ENCODE measurements around the gene WDR86.

WDR86 gene

DNA sequence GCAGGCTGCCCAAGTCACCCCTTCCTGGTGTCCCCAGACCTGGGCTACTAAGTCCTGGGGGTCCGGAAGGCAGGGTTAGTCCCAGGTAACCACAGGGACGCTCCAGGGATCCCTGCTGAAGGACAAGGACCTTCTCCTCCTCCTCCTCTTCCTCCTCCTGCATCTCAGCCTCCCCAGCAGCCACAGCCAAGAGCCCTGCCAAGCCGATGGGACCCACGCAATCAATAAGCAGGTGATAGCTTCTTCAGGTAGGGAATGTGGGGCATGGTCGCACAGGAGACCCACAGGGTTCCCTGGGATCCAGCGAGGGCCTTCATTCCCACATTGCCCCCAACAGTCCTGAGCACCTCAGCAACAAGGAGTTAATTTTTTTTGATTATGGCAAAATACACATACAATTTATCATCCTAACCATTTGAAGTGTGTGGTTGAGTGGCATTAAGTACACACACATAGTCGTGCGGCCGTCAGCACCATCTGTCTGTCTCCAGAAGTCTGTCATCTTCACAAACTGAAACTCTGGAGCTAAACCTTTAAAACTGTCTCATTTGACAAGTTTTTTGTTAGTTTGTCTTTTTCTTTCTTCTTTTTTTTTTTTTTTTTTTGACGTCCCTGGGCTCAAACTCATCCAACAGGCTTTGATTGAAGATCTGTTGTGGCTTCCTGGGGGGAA is 18.0 kb upstream of the WDR86 start:
- DNase-seq (ENCODE audit: low read depth) = no peak

DNA sequence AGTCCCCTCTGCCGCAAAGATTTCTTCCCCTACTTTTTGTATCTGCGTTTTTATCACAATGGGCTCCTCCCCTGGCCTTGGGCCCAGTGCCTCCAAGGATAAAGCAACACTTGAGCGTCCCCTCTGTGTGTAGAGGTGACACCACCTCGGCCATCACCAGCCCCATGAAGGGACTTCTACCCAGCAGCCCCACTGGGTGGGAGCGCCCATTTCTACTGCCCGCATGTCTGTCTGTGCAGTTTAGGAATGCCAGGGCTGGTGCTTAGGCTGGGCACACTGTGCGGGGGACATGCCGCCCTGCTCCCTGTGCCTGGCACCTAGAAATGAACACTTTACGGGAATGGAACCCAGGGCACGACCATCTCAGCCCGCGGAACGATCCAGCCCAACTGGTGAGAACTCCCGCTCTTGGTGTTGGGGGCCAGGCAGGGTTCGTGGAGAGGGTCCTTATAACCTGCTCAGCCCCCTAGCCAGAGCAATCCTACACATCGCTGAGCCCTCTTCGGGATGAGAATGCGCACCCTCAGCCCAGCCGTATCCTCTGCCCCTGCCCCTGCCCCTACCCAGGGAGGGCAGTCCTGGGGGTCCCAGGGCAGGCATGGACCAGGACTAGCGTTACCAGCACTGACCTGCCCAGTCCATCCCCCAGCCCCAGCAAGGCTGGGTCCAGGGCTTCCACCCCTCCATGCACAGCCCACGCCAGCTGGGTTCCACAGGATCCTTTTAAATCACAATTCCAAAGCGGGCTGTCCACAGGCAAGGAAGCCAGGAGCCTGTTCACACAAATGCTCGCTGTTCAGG is 17.3 kb upstream of the WDR86 start:
- no peak for DNase-seq (ENCODE audit: low read depth)

GRCh38 chr7:151426441-151426903 is 16.6 kb upstream of the WDR86 start:
- DNase-seq (ENCODE audit: low read depth) = no peak

DNA sequence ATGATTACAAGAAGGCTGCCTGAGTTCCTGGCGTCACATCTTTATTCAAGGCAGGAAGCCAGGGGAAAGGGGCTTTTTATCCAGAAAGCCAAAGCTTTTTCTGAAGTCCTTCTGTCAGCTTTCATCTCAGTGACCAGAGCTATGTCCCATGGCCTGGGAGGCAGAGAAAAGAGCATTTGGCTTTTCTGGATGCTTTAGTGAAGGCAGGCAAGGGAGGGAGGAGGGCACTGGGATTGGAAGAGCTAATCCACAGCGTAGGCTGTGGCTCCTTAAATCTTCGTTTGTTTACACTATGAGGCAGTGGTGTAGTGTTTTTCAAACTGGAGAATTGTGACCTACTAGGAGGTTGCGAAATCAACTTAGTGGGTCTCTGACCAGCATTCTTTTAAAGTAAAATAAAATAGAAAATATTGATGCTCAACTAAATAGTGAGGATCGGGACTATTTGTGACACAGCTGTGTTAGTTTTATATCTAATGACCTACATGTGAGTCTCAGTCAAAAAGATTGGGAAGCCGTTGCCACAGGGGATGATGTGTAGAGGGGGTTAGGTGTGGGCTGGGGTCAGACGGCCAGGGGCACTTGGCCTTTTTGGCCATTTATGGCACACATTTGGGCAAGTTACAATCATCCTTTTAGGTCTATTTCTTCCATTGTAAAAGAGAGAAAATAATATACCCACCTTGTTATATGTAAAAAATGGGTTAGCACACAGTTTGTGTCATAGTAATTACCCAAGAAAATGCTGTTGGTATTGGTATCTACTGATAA is 16.0 kb upstream of the WDR86 start:
- DNase-seq (ENCODE audit: low read depth) = no peak

DNA sequence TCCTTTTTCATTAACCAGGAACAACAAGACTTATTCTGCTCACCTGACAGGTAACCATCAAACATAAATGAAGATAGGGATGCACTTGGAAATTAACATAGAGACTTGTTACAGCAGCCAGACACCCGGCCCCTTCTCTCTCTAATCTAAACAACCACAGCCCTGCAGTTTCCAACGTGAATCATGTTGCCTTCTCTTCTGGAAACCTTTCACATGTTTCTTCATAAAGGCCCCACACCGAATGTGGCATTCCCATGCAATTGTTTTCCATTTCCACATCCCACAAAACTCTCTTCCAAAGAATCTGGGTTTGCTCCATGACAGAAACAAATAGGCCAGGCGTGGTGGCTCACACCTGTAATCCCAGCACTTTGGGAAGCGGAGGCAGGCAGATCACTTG is 15.0 kb upstream of the WDR86 start:
- DNase-seq (ENCODE audit: low read depth) = no peak

GRCh38 chr7:151423936-151424335 is 14.1 kb upstream of the WDR86 start:
- DNase-seq (ENCODE audit: low read depth) = no peak

- DNase-seq (ENCODE audit: low read depth) = no peak
Measured at GRCh38 chr7:151423226-151423625, 13.4 kb upstream of the WDR86 start.

DNA sequence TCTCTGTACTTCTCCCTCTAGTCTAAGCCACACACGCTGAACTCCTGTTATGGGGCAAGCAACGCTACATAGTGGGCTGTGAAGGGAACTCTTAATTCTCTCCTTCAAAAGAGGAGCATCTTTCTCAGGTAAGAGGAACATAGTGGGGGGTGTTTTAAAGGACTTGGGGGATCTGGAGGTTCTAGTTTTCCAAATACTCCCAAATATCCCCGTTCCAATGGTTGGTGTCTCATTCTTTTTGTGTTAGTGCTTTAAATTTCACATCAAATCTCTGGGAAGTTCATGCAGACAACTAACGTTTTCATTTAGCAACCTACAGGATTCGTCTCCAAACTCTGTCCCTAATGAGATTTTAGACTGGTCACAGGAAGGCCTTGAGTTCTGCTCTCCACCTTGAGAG is 12.4 kb upstream of the WDR86 start:
- no peak for DNase-seq (ENCODE audit: low read depth)

DNA sequence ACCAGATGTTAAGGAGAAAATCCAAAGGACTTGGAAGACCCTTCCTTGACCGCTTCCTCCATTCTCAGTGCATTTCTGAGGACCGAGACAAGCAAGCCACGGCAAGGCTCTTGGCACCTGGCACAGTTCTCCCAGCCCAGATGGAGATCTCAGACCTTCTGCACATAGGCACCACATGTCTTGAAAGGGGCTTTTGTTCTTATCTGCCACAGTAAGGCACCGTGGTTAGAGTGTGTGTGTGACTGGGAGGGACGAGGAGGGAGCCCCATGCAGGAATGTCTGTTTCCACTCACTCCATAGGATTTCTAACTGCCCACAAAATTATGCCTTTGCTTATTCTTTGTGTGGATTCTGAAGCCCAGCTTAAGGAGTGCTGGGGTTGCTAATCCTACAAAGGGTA is 10.3 kb upstream of the WDR86 start:
- DNase-seq (ENCODE audit: low read depth) = no peak

GRCh38 chr7:151416941-151417315 is 7.1 kb upstream of the WDR86 start:
- DNase-seq (ENCODE audit: low read depth) = no peak

DNA sequence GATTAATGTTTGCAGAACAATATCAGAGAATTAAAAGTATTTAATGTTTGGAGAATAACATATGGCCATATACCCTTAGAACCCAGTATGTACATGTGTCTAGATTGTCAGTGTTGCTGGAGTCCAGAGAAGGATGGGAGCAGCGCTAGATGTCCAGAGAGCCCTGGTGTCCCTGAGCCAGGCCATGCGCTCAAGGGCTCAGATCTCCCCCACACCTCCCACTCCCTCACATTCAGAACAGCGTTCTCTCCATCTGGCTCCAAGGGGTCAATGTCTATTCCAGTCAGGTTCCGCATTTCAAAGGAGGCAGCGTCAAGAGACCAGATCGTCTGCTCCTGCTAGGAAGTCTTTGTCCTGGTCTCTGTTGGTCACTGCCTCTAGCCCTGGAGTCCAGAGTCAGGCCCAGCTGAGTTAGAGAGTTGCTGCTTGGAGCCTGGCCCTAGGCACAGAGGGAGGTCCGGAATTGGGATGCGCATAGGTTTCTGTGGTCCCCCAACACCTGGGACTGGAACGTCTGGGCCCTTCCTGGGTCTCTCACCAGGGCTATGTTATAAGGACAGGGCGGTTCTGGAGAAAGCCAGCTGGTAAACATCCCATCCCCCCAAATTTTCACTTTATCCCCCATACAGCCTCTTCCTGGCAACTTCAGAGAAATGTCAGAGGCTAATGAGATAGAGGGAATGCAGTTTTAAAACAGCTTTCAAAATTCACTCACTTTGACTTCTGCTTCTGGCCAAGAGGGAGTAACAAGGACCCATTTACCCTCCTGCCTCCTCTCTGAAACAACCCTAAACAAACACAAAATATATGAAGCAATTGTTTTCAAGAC is 6.5 kb upstream of the WDR86 start:
- no peak for DNase-seq (ENCODE audit: low read depth)

GRCh38 chr7:151415375-151416105 is 5.7 kb upstream of the WDR86 start:
- DNase-seq (ENCODE audit: low read depth) = no peak

DNA sequence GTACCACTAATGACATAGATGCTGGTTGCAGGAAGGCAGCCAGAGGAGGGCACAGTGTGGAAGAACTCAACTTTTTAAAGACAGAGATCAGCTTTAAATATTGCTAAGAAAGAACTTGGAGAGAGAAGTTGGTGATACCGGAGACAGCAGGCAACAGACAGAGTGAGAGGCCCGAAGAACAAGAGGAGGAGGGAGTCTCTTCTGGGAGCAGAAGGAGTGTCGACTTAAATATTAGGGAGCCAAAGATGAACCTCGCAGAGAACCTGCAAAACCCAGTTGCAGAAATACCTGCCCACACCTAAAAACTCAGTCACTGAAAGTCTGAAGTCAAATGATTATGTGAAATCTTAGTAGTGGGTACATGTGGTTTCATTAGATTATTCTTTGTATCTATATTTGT is 3.4 kb upstream of the WDR86 start:
- DNase-seq (ENCODE audit: low read depth) = no peak

DNA sequence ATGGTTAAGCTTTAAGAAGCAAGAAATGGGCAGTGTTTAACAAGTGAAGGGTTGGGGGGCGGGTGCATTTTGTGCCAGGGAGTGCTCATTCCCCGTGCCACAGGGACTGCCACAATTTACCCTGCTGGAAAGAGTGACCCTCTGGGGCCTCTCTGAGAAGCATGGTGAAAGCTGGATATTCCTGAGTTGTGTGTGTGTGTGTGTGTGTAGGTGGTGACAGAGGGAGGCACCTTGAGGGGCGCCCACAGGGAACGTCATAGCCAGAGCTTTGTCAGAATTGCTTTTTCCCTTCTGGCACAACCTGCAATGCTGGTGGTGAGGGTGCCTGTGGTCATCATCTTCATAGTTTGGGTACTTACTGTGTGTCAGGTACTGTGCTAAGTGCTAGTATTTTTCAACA is 2.5 kb upstream of the WDR86 start:
- no peak for DNase-seq (ENCODE audit: low read depth)

DNA sequence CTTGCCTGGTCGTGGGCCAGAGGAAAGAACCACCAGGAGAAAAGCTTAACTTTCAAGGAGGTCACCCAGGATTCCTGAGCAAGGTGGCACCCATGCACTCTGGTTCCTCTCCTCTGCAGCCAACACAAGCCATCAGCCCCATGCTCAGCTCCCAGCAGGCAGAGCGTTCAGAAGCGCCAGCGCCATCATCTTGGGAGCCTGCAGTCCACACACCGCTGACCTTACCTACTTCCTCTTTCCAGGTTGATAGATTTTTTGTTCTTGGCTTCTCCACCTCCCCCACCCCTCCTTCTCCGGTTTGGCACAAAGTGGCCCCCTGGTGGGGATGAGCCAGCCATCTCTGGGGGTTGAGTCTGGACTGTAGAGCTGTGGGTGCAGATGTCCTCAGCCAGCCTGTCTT is 1.7 kb upstream of the WDR86 start:
- DNase-seq (ENCODE audit: low read depth) = no peak

- DNase-seq (ENCODE audit: low read depth) = no peak
Measured at GRCh38 chr7:151410405-151411390, 860 bp upstream of the WDR86 start.

DNA sequence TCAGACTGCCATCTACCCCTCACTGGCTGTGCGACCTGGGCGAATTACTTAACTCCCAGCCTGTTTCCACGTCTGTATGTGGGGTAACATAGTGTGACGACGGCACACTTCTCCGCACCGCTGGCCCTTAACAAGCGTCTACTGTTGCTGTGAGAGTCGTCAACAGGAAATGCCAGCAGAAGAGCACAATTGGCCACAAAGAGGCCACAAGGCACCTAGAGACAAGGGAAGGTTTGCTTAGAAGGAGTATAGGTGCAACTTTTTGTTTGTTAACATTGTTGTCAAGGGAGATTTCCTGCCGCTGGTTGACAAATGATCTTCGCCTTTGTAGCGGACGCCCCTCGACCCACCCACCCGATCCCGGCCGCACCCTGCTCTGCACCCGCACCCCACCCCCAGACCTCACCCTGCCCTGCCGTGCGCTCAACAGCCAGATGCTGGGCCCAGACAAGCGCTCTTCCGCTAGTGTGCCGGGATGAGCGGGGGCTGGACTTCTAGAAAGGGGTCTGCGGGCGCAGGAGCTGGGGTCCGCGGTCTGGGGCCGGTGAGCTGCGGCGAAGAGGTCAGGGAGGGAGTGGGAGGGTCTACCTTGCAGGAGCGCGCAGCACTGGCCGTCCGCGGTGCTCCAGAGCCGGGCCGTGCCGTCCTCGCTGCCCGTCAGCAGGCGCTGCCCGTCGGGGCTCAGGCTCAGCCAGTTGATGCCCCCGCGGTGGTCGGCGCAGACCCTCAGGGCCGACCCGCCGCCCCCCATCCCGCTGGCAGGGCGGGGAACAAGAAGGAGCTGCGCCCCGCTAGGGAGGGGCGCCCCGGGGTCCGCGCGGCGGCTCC is 785 bp downstream of the WDR86 start:
- DNase-seq (ENCODE audit: low read depth) = peak; percentile 34

- no peak for DNase-seq (ENCODE audit: low read depth)
Measured at GRCh38 chr7:151408498-151408838, 1.4 kb downstream of the WDR86 start.

GRCh38 chr7:151406886-151407583 is 2.8 kb downstream of the WDR86 start:
- no peak for DNase-seq (ENCODE audit: low read depth)

Data from activated T-cell treated with anti-CD3 and anti-CD28 coated beads for 1 hour (primary cell).